GM19452 (cell line): Measurements from ENCODE around the gene CYP27A1.
"Not testable (repeated sequence)": the region's sequence is repeated elsewhere in the genome, so short reads cannot be mapped to it uniquely, and the experiment has no call there.

Experiments used
- ATAC-seq: cut with Tn5 transposase; IDR thresholded peaks from one replicate; pipeline ENCODE4 v1.9.1; 2021; ENCODE audit not compliant: unreplicated experiment

Gene CYP27A1

GRCh38 chr2:218830526-218831306, 48.8 kb downstream of the CYP27A1 start:
- ATAC-seq, result no peak

GRCh38 chr2:218831378-218831990, 49.5 kb downstream of the CYP27A1 start, which contains the start of gene PRKAG3:
TSS of gene PRKAG3 (minus strand) at chr2:218831803.
- no peak for ATAC-seq

GRCh38 chr2:218832081-218832480, 50.1 kb downstream of the CYP27A1 start:
- ATAC-seq, result no peak

GRCh38 chr2:218832520-218832919, 50.6 kb downstream of the CYP27A1 start:
- ATAC-seq, result no peak

- no peak for ATAC-seq
These were observed 51.2 kb downstream of the CYP27A1 start for GRCh38 chr2:218833023-218833609.

GRCh38 chr2:218834685-218835084, 52.7 kb downstream of the CYP27A1 start:
- no peak for ATAC-seq

GRCh38 chr2:218837495-218837894, 55.5 kb downstream of the CYP27A1 start:
- ATAC-seq, result no peak

- ATAC-seq, result no peak
These were observed 57.5 kb downstream of the CYP27A1 start for GRCh38 chr2:218839430-218839829.

GRCh38 chr2:218839888-218840287, 57.9 kb downstream of the CYP27A1 start:
- ATAC-seq, result no peak

- not testable (repeated sequence) for ATAC-seq
These were observed 62.4 kb downstream of the CYP27A1 start for GRCh38 chr2:218844334-218844733.

- not testable (repeated sequence) for ATAC-seq
These were observed 65.0 kb downstream of the CYP27A1 start for GRCh38 chr2:218846963-218847362.

GRCh38 chr2:218849721-218850120, 67.8 kb downstream of the CYP27A1 start:
- ATAC-seq, result no peak

GRCh38 chr2:218850796-218851195, 68.8 kb downstream of the CYP27A1 start:
- no peak for ATAC-seq

GRCh38 chr2:218851286-218851685, 69.3 kb downstream of the CYP27A1 start:
- ATAC-seq, result no peak

GRCh38 chr2:218852911-218853667, 71.1 kb downstream of the CYP27A1 start:
- ATAC-seq, result no peak

- ATAC-seq, result no peak
These were observed 71.8 kb downstream of the CYP27A1 start for GRCh38 chr2:218853766-218854165.

GRCh38 chr2:218854860-218855259, 72.9 kb downstream of the CYP27A1 start:
- no peak for ATAC-seq

- ATAC-seq, result no peak
These were observed 73.6 kb downstream of the CYP27A1 start for GRCh38 chr2:218855305-218856166.

GRCh38 chr2:218856167-218856895, 74.4 kb downstream of the CYP27A1 start:
- ATAC-seq, result no peak

GRCh38 chr2:218856896-218857243, 74.9 kb downstream of the CYP27A1 start:
- no peak for ATAC-seq
